Measurements from ENCODE around the gene NCKAP5.
"Not testable (repeated sequence)": the region's sequence is repeated elsewhere in the genome, so short reads cannot be mapped to it uniquely, and the experiment has no call there.

NCKAP5 gene

GRCh38 chr2:133221398-133221797 is 346.9 kb downstream of the NCKAP5 start:
- DNase-seq (ENCODE audit: low read depth): no peak
- no peak for TF ChIP-seq CTCF (conservative IDR thresholded peaks at IDR 0.05; ENCODE audit: control insufficient read depth, insufficient read depth, low read depth, low read length)
- no peak overlapping the region for H3K4me3 ChIP-seq (ENCODE audit: control insufficient read depth, low read depth, low read length)

GRCh38 chr2:133218204-133218603 is 350.1 kb downstream of the NCKAP5 start:
- no peak overlapping the region for H3K4me3 ChIP-seq (ENCODE audit: control insufficient read depth, low read depth, low read length)
- DNase-seq (ENCODE audit: low read depth): no peak
- TF ChIP-seq CTCF (conservative IDR thresholded peaks at IDR 0.05; ENCODE audit: control insufficient read depth, insufficient read depth, low read depth, low read length): no peak

- TF ChIP-seq CTCF (conservative IDR thresholded peaks at IDR 0.05; ENCODE audit: control insufficient read depth, insufficient read depth, low read depth, low read length): no peak
- no peak overlapping the region for H3K4me3 ChIP-seq (ENCODE audit: control insufficient read depth, low read depth, low read length)
- no peak for DNase-seq (ENCODE audit: low read depth)
Observed at GRCh38 chr2:133215477-133215876, 352.8 kb downstream of the NCKAP5 start.

- TF ChIP-seq CTCF (conservative IDR thresholded peaks at IDR 0.05; ENCODE audit: control insufficient read depth, insufficient read depth, low read depth, low read length): no peak
- DNase-seq (ENCODE audit: low read depth): no peak
- H3K4me3 ChIP-seq (ENCODE audit: control insufficient read depth, low read depth, low read length): no peak overlapping the region
Observed at GRCh38 chr2:133213651-133214050, 354.6 kb downstream of the NCKAP5 start.

- no peak for DNase-seq (ENCODE audit: low read depth)
- H3K4me3 ChIP-seq (ENCODE audit: control insufficient read depth, low read depth, low read length): no peak overlapping the region
- no peak for TF ChIP-seq CTCF (conservative IDR thresholded peaks at IDR 0.05; ENCODE audit: control insufficient read depth, insufficient read depth, low read depth, low read length)
Observed at GRCh38 chr2:133209325-133209724, 358.9 kb downstream of the NCKAP5 start.

GRCh38 chr2:133206666-133207065 is 361.6 kb downstream of the NCKAP5 start:
- DNase-seq (ENCODE audit: low read depth); H3K4me3 ChIP-seq (ENCODE audit: control insufficient read depth, low read depth, low read length): not testable (repeated sequence)

GRCh38 chr2:133204421-133204820 is 363.8 kb downstream of the NCKAP5 start:
- no peak overlapping the region for H3K4me3 ChIP-seq (ENCODE audit: control insufficient read depth, low read depth, low read length)
- TF ChIP-seq CTCF (conservative IDR thresholded peaks at IDR 0.05; ENCODE audit: control insufficient read depth, insufficient read depth, low read depth, low read length): no peak

More at GRCh38 chr2:133204421-133204820, 363.8 kb downstream of the NCKAP5 start:
- DNase-seq (ENCODE audit: low read depth): no peak

Data from fibroblast of mammary gland (primary cell).